ENCODE data around the gene MELTF.
"Not testable (repeated sequence)": the region's sequence is repeated elsewhere in the genome, so short reads cannot be mapped to it uniquely, and the experiment has no call there.

DNA sequence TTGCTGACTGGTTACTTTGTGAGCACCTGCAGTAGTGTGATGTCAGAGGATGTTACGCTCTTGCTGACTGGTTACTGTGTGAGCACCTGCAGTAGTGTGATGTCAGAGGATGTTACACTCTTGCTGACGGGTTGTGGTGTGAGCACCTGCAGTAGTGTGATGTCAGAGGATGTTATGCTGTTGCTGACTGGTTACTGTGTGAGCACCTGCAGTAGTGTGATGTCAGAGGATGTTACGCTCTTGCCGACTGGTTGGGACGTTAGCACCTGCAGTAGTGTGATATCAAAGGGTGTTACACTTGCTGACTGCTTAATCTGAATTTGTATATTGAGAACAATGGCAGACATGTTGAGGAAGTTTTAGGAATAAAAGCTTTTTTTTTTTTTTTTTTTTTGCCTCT lies 5.2 kb upstream of the MELTF start:
- TF ChIP-seq, protein P1, sequence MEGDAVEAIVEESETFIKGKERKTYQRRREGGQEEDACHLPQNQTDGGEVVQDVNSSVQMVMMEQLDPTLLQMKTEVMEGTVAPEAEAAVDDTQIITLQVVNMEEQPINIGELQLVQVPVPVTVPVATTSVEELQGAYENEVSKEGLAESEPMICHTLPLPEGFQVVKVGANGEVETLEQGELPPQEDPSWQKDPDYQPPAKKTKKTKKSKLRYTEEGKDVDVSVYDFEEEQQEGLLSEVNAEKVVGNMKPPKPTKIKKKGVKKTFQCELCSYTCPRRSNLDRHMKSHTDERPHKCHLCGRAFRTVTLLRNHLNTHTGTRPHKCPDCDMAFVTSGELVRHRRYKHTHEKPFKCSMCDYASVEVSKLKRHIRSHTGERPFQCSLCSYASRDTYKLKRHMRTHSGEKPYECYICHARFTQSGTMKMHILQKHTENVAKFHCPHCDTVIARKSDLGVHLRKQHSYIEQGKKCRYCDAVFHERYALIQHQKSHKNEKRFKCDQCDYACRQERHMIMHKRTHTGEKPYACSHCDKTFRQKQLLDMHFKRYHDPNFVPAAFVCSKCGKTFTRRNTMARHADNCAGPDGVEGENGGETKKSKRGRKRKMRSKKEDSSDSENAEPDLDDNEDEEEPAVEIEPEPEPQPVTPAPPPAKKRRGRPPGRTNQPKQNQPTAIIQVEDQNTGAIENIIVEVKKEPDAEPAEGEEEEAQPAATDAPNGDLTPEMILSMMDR (IDR thresholded peaks at IDR 0.05): not testable (repeated sequence)
- not testable (repeated sequence) for TF ChIP-seq POLR2A (IDR thresholded peaks at IDR 0.05)

Measured in testis (tissue), 2 donors.